NT2/D1 (cell line): ENCODE measurements around the gene RALGAPB.

Source experiments
- DNase-seq: peaks from one replicate; pipeline ENCODE4 v3.0.0-alpha.2; 2011; ENCODE audit warnings: low read depth, low spot score
- H3K27me3 ChIP-seq: 2 replicates; pipeline ENCODE4 v1.6.0; 2011; ENCODE audit warnings: mild to moderate bottlenecking; ENCODE audit not compliant: insufficient read length, insufficient read depth
- H3K36me3 ChIP-seq: 2 replicates; pipeline ENCODE4 v1.6.1; 2011; ENCODE audit warnings: mild to moderate bottlenecking, low read length, mixed read lengths; ENCODE audit not compliant: insufficient read depth, insufficient read length
- H3K4me1 ChIP-seq: 2 replicates; pipeline ENCODE4 v1.5.1; 2011; ENCODE audit not compliant: insufficient read depth, insufficient read length
- H3K4me3 ChIP-seq: 2 replicates; pipeline ENCODE4 v1.5.1; 2011; ENCODE audit warnings: low read depth; ENCODE audit not compliant: insufficient read length
- H3K9ac ChIP-seq: 2 replicates; pipeline ENCODE4 v1.6.0; 2011; ENCODE audit warnings: low read depth; ENCODE audit not compliant: insufficient read length
- H3K9me3 ChIP-seq: 2 replicates; pipeline ENCODE4 v1.5.1; 2011; ENCODE audit warnings: mild to moderate bottlenecking, low read length; ENCODE audit not compliant: insufficient read depth
- SUZ12 ChIP-seq: IDR thresholded peaks from 2 replicates; pipeline ENCODE4 v1.6.1; 2011; ENCODE audit not compliant: insufficient read length, insufficient read depth; ENCODE audit errors: extremely low read depth
- YY1 ChIP-seq: IDR thresholded peaks from 2 replicates; pipeline ENCODE4 v1.6.1; 2011; ENCODE audit not compliant: insufficient read length, insufficient read depth
- ZNF274 ChIP-seq: IDR thresholded peaks from 2 replicates; pipeline ENCODE4 v1.6.1; 2011; ENCODE audit warnings: mild to moderate bottlenecking, low read depth, low read length

RALGAPB gene

GRCh38 chr20:38609815-38610214 is 137.2 kb downstream of the RALGAPB start:
- TF ChIP-seq ZNF274: no peak
- TF ChIP-seq YY1: no peak
- no peak for TF ChIP-seq SUZ12
- Histone ChIP-seq H3K9me3 (no peaks in the 10 kb centered on the region), H3K9ac (no peak overlapping the region), H3K36me3 (no peaks in the 10 kb centered on the region), H3K4me1 (peaks cover 23% of the 10 kb centered on the region), H3K4me3 (no peak overlapping the region), H3K27me3 (no peaks in the 10 kb centered on the region)
- DNase-seq: no peak

GRCh38 chr20:38610521-38610920 is 137.9 kb downstream of the RALGAPB start:
- H3K27me3 ChIP-seq: no peaks in the 10 kb centered on the region
- no peaks in the 10 kb centered on the region for H3K9me3 ChIP-seq
- H3K36me3 ChIP-seq: no peaks in the 10 kb centered on the region
- peaks cover 20% of the 10 kb centered on the region for H3K4me1 ChIP-seq
- TF ChIP-seq YY1: no peak
- no peak for TF ChIP-seq ZNF274
- no peak for TF ChIP-seq SUZ12
- no peak for DNase-seq
- no peak overlapping the region for H3K4me3 ChIP-seq
- H3K9ac ChIP-seq: no peak overlapping the region

DNA sequence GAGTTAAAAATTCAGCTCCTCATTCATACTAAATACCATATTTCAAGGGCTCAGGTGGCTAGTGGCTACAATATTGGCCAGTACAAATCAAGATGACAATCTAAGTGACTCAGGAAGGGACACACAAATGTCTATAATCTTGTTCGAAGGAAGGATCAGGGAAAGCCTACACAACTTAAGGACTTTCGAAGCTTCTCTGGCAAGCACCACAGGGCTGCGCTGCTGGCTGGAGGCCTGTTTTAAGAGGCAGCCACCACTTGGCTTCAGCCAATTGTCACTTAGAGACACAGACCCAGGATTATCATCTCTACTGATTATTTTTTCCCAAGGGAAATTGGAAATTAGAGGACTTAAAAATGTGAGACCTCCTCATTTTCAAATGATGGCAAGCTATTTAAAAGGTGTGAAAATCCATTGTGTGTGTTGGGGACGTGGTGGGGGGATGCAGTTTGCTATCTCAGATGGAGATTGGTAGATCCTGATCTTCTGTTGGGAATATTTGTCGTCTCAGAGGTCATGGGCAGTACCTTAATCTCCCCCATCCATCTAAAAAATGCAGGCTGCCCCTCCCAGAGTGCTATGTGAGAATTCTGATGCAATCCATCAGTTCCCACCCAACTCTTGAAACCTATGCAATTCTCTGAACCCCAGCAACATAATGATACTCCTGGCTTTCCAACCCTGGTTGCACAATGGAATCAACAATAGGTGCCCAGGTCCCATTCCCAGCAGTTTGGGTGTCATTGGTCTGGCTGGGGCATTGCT is 140.3 kb downstream of the RALGAPB start:
- Histone ChIP-seq H3K9ac (no peak overlapping the region), H3K4me1 (peaks cover 17% of the 10 kb centered on the region), H3K27me3 (no peaks in the 10 kb centered on the region), H3K36me3 (no peaks in the 10 kb centered on the region), H3K4me3 (no peak overlapping the region), H3K9me3 (no peaks in the 10 kb centered on the region)
- no peak for TF ChIP-seq YY1
- TF ChIP-seq ZNF274: no peak
- no peak for TF ChIP-seq SUZ12
- no peak for DNase-seq

GRCh38 chr20:38615283-38615682 is 142.6 kb downstream of the RALGAPB start:
- Histone ChIP-seq H3K9me3 (no peaks in the 10 kb centered on the region), H3K27me3 (no peaks in the 10 kb centered on the region), H3K4me1 (peaks cover 4% of the 10 kb centered on the region), H3K9ac (no peak overlapping the region), H3K4me3 (no peak overlapping the region), H3K36me3 (no peaks in the 10 kb centered on the region)
- no peak for TF ChIP-seq YY1
- TF ChIP-seq SUZ12: no peak
- no peak for TF ChIP-seq ZNF274
- no peak for DNase-seq

DNA sequence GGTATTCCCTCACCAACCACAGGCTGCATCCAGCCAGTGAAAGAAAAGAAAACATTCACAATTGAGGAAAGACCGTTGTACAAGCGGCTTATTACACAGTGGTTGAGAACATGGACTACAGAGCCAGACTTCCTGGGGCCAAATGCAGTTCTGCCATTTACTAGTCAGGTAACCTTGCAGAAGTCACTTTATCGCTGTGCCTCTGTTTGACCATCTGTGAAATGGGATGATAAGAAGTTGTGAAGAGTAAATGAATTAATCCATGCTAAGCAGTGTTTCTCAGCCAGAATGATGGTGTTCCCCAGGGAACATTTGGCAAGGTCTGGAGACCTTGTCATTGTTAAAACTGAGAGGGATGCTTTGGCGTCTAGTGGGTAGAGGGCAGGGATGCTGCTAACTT is 143.8 kb downstream of the RALGAPB start:
- Histone ChIP-seq H3K9ac (no peak overlapping the region), H3K4me3 (no peak overlapping the region), H3K36me3 (no peaks in the 10 kb centered on the region), H3K9me3 (no peaks in the 10 kb centered on the region), H3K27me3 (no peaks in the 10 kb centered on the region), H3K4me1 (peaks cover 4% of the 10 kb centered on the region)
- TF ChIP-seq ZNF274 (no peak), SUZ12 (no peak), YY1 (no peak)
- no peak for DNase-seq

- no peaks in the 10 kb centered on the region for H3K36me3 ChIP-seq
- peak overlapping the region; percentile 33 for H3K9ac ChIP-seq
- H3K4me3 ChIP-seq: no peak overlapping the region
- peak; percentile 51 for DNase-seq
- TF ChIP-seq SUZ12 (no peak), YY1 (no peak), ZNF274 (no peak)
- no peaks in the 10 kb centered on the region for H3K9me3 ChIP-seq
- peaks cover 4% of the 10 kb centered on the region for H3K4me1 ChIP-seq
- no peaks in the 10 kb centered on the region for H3K27me3 ChIP-seq
These were observed 144.6 kb downstream of the RALGAPB start for GRCh38 chr20:38617011-38617829.

DNA sequence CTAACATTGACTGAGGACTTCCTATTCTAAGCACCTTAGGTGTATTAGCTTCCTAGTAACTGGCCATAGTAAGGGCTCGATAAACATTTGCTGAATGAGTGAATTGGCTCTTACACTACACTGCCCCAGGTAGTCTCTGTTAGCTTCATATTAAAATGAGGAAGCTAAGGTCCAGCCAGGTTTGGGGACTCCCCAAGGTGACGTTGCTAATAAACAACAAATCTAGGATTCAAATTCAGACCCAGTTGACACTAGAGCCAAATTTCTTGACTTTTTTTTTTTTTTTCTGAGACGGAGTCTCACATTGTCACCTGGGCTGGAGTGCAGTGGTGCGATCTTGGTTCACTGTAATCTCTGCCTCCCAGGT is 145.2 kb downstream of the RALGAPB start:
- no peaks in the 10 kb centered on the region for H3K9me3 ChIP-seq
- H3K9ac ChIP-seq: peak overlapping the region; percentile 33
- DNase-seq: no peak
- H3K27me3 ChIP-seq: no peaks in the 10 kb centered on the region
- no peak for TF ChIP-seq SUZ12
- no peak for TF ChIP-seq ZNF274
- no peak for TF ChIP-seq YY1
- H3K4me1 ChIP-seq: peaks cover 2% of the 10 kb centered on the region
- no peak overlapping the region for H3K4me3 ChIP-seq
- H3K36me3 ChIP-seq: no peaks in the 10 kb centered on the region
